Neural progenitor cell (in vitro differentiated cells): ENCODE measurements around the gene SWT1. TPM values are rescaled to one million over a fixed set of nuclear protein-coding genes. Genes with fewer than 3 reads are reported as not detected.

Experiments
- DNase-seq: peaks from one replicate; pipeline ENCODE4 v3.0.0-alpha.2; 2016; ENCODE audit warnings: low spot score
- H2AFZ ChIP-seq: fragments of 200-600 bp; sonication (generic); replicated peaks from 2 replicates; pipeline ENCODE4 v1.6.1; 2016; ENCODE audit warnings: antibody characterized with exemption
- H3F3A ChIP-seq: fragments of 200-600 bp; sonication (generic); 2 replicates; pipeline ENCODE4 v1.6.1; 2016; ENCODE audit warnings: antibody characterized with exemption, low read depth
- H3K27ac ChIP-seq: fragments of 200-600 bp; sonication (generic); 2 replicates; pipeline ENCODE4 v1.5.1; 2016; ENCODE audit warnings: mild to moderate bottlenecking
- H3K27me3 ChIP-seq: fragments of 200-600 bp; sonication (generic); 2 replicates; pipeline ENCODE4 v1.6.1; 2016; ENCODE audit warnings: mild to moderate bottlenecking, moderate library complexity
- H3K36me3 ChIP-seq: fragments of 200-600 bp; sonication (generic); 2 replicates; pipeline ENCODE4 v1.5.1; 2016
- H3K4me1 ChIP-seq: fragments of 200-600 bp; sonication (generic); 2 replicates; pipeline ENCODE4 v1.6.1; 2016; ENCODE audit warnings: mixed run types
- H3K4me2 ChIP-seq: fragments of 200-600 bp; sonication (generic); 2 replicates; pipeline ENCODE4 v1.6.1; 2016
- H3K4me3 ChIP-seq: fragments of 200-600 bp; sonication (generic); 2 replicates; pipeline ENCODE4 v1.5.1; 2016
- H3K79me2 ChIP-seq: fragments of 200-600 bp; sonication (generic); 2 replicates; pipeline ENCODE4 v1.6.1; 2016; ENCODE audit warnings: low read depth
- H3K9ac ChIP-seq: fragments of 200-600 bp; sonication (generic); 2 replicates; pipeline ENCODE4 v1.6.1; 2016
- H3K9me3 ChIP-seq: fragments of 200-600 bp; sonication (generic); 2 replicates; pipeline ENCODE4 v1.5.1; 2016; ENCODE audit warnings: low read depth
- H4K20me1 ChIP-seq: fragments of 200-600 bp; sonication (generic); 2 replicates; pipeline ENCODE4 v1.6.1; 2016; ENCODE audit warnings: low read depth
- H3K27ac Mint-ChIP-seq: 3 replicates; pipeline ENCODE4 v1.8.0; 2021; ENCODE audit warnings: mixed read lengths
- H3K27me3 Mint-ChIP-seq: 2 replicates; pipeline ENCODE4 v1.8.0; 2022; ENCODE audit warnings: low read depth, mild to moderate bottlenecking, inconsistent platforms, moderate library complexity, mixed read lengths; ENCODE audit not compliant: insufficient read depth
- H3K36me3 Mint-ChIP-seq: 3 replicates; pipeline ENCODE4 v1.8.0; 2021; ENCODE audit warnings: mixed read lengths
- H3K4me1 Mint-ChIP-seq: 3 replicates; pipeline ENCODE4 v1.8.0; 2021; ENCODE audit warnings: mixed read lengths
- H3K4me3 Mint-ChIP-seq: 3 replicates; pipeline ENCODE4 v1.8.0; 2021; ENCODE audit warnings: mild to moderate bottlenecking, moderate library complexity, mixed read lengths
- H3K9me3 Mint-ChIP-seq: 3 replicates; pipeline ENCODE4 v1.8.0; 2020; ENCODE audit warnings: mixed read lengths
- EZH2 ChIP-seq: fragments of 200-600 bp; sonication (generic); IDR thresholded peaks from 2 replicates; pipeline ENCODE4 v1.6.1; 2017; ENCODE audit warnings: antibody characterized with exemption, mild to moderate bottlenecking, moderate library complexity
- EZH2phosphoT487 ChIP-seq: fragments of 200-600 bp; sonication (generic); IDR thresholded peaks from 2 replicates; pipeline ENCODE4 v1.6.1; 2017; ENCODE audit warnings: antibody characterized with exemption
- total RNA-seq: library from RNA; depleted of rRNA; stranded (reverse); fragments of >200 nt; gene quantifications from 2 replicates; pipeline ENCODE4 v1.2.3, GENCODE V29; 2015; ENCODE audit warnings: low replicate concordance
- TF ChIP-seq, protein P1 (sequence below): fragments of 200-600 bp; sonication (generic); IDR thresholded peaks from 2 replicates; pipeline ENCODE4 v1.5.1; 2017; ENCODE audit warnings: antibody characterized with exemption, mild to moderate bottlenecking

SWT1 gene
- total RNA-seq, 1 donor from 2014 or later = 12.4 TPM

DNA sequence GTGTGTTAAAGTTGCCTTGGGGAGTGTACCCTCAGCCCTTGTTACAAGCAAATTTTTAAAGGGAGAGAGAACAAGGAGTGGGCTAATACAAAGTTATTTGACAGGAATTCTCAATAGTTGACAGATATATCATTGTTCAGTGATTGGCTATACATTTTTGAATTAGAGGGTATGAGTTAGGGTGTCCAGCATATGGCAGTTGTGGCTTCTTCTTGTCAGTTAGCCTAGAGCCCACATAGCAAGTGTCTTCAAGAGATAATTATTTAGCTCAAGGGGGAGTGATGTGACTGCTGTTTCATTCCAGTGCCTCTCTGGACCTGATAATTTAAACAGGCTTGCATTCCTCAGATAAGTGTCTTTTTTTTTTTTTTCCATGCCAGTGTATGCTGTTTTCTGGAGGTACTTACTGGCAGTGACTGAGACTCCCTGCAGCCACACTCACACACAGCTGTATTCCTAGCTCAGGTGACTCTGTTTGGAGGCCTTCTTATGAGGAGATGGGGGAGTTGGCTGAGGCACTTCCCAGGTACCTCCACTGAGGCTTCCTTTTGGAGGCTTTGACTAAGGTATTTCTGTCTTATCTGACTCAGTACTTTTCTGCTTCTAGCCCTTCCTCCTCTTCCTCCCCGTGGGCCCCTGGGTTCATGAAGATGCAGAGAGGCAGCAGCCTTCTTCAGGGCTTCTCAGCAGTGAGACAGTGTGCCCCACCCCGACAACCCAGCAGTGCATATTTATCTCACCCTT lies 127.7 kb downstream of the SWT1 start:
- H3K79me2 ChIP-seq = no peaks in the 10 kb centered on the region
- H3K9ac ChIP-seq = no peak overlapping the region
- no peak overlapping the region for H3K27ac ChIP-seq
- Mint-ChIP-seq H3K36me3 (peaks cover 11% of the 10 kb centered on the region), H3K4me1 (no peaks in the 10 kb centered on the region), H3K9me3 (peaks cover 6% of the 10 kb centered on the region), H3K27me3 (no peaks in the 10 kb centered on the region), H3K4me3 (no peak overlapping the region), H3K27ac (no peak overlapping the region)
- no peaks in the 10 kb centered on the region for H3K27me3 ChIP-seq
- no peak overlapping the region for H3K4me2 ChIP-seq
- TF ChIP-seq EZH2 (no peak), EZH2phosphoT487 (no peak)
- TF ChIP-seq, protein P1, sequence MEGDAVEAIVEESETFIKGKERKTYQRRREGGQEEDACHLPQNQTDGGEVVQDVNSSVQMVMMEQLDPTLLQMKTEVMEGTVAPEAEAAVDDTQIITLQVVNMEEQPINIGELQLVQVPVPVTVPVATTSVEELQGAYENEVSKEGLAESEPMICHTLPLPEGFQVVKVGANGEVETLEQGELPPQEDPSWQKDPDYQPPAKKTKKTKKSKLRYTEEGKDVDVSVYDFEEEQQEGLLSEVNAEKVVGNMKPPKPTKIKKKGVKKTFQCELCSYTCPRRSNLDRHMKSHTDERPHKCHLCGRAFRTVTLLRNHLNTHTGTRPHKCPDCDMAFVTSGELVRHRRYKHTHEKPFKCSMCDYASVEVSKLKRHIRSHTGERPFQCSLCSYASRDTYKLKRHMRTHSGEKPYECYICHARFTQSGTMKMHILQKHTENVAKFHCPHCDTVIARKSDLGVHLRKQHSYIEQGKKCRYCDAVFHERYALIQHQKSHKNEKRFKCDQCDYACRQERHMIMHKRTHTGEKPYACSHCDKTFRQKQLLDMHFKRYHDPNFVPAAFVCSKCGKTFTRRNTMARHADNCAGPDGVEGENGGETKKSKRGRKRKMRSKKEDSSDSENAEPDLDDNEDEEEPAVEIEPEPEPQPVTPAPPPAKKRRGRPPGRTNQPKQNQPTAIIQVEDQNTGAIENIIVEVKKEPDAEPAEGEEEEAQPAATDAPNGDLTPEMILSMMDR = no peak
- no peaks in the 10 kb centered on the region for H3K36me3 ChIP-seq
- H2AFZ ChIP-seq = no peak overlapping the region
- no peak for DNase-seq
- H4K20me1 ChIP-seq = no peaks in the 10 kb centered on the region
- H3K9me3 ChIP-seq = no peaks in the 10 kb centered on the region
- H3K4me3 ChIP-seq = no peak overlapping the region
- no peaks in the 10 kb centered on the region for H3K4me1 ChIP-seq
- H3F3A ChIP-seq = no peaks in the 10 kb centered on the region

DNA sequence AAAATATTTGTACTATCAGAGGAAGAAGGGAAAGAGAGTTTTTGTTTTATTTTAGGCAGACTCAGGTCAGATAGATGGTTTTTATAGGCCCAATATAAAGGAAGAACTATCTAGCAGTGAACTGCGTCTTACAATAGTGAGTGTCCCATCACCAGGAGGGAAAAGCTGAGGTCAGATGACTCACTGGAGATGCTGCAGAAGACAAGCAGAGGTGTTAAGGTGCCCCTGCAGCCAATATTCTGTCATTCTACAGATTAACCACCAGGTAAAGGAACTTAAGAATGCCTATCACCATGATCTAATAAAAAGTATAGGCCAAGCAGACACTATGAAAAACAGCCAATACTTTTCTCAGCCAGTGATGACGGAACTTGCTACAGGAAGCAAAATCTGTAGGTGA lies 130.5 kb downstream of the SWT1 start:
- Histone ChIP-seq H3K27ac (no peak overlapping the region), H3K4me2 (no peak overlapping the region), H3K4me1 (no peaks in the 10 kb centered on the region), H3K36me3 (no peaks in the 10 kb centered on the region), H3K27me3 (no peaks in the 10 kb centered on the region), H3K4me3 (no peak overlapping the region), H2AFZ (no peak overlapping the region), H3K9me3 (no peaks in the 10 kb centered on the region), H4K20me1 (no peaks in the 10 kb centered on the region), H3K79me2 (no peaks in the 10 kb centered on the region), H3F3A (no peaks in the 10 kb centered on the region), H3K9ac (no peak overlapping the region)
- Mint-ChIP-seq H3K36me3 (peaks cover 11% of the 10 kb centered on the region), H3K27me3 (peaks cover 2% of the 10 kb centered on the region), H3K4me3 (no peak overlapping the region), H3K27ac (no peak overlapping the region), H3K4me1 (no peaks in the 10 kb centered on the region), H3K9me3 (peaks cover 6% of the 10 kb centered on the region)
- DNase-seq = no peak
- TF ChIP-seq EZH2phosphoT487 (no peak), EZH2 (no peak)
- TF ChIP-seq, protein P1 = no peak

DNA sequence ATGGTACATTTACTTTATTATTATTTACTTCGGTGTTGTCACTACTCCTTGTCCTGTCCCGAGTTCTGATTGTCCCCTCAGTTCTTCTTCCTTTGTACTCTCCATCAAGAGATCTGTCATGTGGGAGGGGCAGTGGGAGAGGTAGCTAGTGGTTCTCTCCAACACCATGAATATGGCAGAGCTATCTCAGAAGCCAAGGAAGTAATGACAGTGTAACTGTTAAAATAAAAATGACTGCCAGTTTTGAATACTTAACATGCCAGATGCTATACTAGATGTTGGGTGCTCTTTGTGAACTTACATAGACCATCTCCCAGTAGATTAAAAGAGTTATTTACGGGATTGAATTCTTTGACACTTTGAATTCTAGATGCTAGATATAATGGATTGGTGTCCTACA lies 131.5 kb downstream of the SWT1 start:
- H2AFZ ChIP-seq = no peak overlapping the region
- H3K9ac ChIP-seq = no peak overlapping the region
- H3K4me2 ChIP-seq = no peak overlapping the region
- no peaks in the 10 kb centered on the region for H3K9me3 ChIP-seq
- no peaks in the 10 kb centered on the region for H3K27me3 ChIP-seq
- H3K27me3 Mint-ChIP-seq = peaks cover 2% of the 10 kb centered on the region
- H3K36me3 Mint-ChIP-seq = peaks cover 11% of the 10 kb centered on the region
- H3K79me2 ChIP-seq = no peaks in the 10 kb centered on the region
- no peaks in the 10 kb centered on the region for H3K4me1 Mint-ChIP-seq
- no peak overlapping the region for H3K27ac ChIP-seq
- H3K4me3 ChIP-seq = no peak overlapping the region
- peaks cover 3% of the 10 kb centered on the region for H4K20me1 ChIP-seq
- TF ChIP-seq, protein P1 = no peak
- TF ChIP-seq EZH2 (no peak), EZH2phosphoT487 (no peak)
- no peak for DNase-seq
- H3K27ac Mint-ChIP-seq = peak overlapping the region; percentile 78
- peaks cover 6% of the 10 kb centered on the region for H3K9me3 Mint-ChIP-seq
- H3F3A ChIP-seq = peaks cover 8% of the 10 kb centered on the region
- no peak overlapping the region for H3K4me3 Mint-ChIP-seq
- no peaks in the 10 kb centered on the region for H3K36me3 ChIP-seq
- no peaks in the 10 kb centered on the region for H3K4me1 ChIP-seq
